PFSK-1 (cell line): Measurements from ENCODE around the gene PKP1.

ENCODE experiments used
- FOXP2 ChIP-seq: optimal IDR thresholded peaks from 2 replicates; pipeline ENCODE3; 2011; ENCODE audit warnings: borderline replicate concordance, control low read depth, inconsistent platforms; ENCODE audit not compliant: insufficient read depth; ENCODE audit errors: extremely low read length, extremely low read depth
- POLR2AphosphoS5 ChIP-seq: IDR thresholded peaks from 2 replicates; pipeline ENCODE4 v1.6.1; 2012; ENCODE audit warnings: low read depth, mild to moderate bottlenecking, control low read depth, low read length, moderate library complexity
- SIN3A ChIP-seq: IDR thresholded peaks from 2 replicates; pipeline ENCODE4 v1.6.1; 2012; ENCODE audit warnings: mild to moderate bottlenecking, low read length, moderate library complexity, borderline replicate concordance; ENCODE audit not compliant: insufficient read depth
- TAF1 ChIP-seq: IDR thresholded peaks from 2 replicates; pipeline ENCODE4 v1.6.1; 2012; ENCODE audit warnings: low read length, control low read depth, borderline replicate concordance; ENCODE audit not compliant: insufficient read depth
- TF ChIP-seq, protein P1 (sequence below), 2 experiments: IDR thresholded peaks; 2 replicates each; pipeline versions ENCODE4 v1.6.1 to v1.8.0; 2011 to 2012; ENCODE audit warnings: low read depth in 2 of 2, low read length in 2 of 2, control low read depth in 1 of 2, inconsistent platforms in 1 of 2, mild to moderate bottlenecking in 1 of 2, moderate library complexity in 1 of 2; ENCODE audit not compliant: insufficient read depth in 1 of 2

The PKP1 gene

GRCh38 chr1:201327687-201328240, 44.5 kb downstream of the PKP1 start:
- no peak for TF ChIP-seq SIN3A
- TF ChIP-seq FOXP2: no peak
- no peak for TF ChIP-seq TAF1
- no peak for TF ChIP-seq POLR2AphosphoS5
- TF ChIP-seq, protein P1, sequence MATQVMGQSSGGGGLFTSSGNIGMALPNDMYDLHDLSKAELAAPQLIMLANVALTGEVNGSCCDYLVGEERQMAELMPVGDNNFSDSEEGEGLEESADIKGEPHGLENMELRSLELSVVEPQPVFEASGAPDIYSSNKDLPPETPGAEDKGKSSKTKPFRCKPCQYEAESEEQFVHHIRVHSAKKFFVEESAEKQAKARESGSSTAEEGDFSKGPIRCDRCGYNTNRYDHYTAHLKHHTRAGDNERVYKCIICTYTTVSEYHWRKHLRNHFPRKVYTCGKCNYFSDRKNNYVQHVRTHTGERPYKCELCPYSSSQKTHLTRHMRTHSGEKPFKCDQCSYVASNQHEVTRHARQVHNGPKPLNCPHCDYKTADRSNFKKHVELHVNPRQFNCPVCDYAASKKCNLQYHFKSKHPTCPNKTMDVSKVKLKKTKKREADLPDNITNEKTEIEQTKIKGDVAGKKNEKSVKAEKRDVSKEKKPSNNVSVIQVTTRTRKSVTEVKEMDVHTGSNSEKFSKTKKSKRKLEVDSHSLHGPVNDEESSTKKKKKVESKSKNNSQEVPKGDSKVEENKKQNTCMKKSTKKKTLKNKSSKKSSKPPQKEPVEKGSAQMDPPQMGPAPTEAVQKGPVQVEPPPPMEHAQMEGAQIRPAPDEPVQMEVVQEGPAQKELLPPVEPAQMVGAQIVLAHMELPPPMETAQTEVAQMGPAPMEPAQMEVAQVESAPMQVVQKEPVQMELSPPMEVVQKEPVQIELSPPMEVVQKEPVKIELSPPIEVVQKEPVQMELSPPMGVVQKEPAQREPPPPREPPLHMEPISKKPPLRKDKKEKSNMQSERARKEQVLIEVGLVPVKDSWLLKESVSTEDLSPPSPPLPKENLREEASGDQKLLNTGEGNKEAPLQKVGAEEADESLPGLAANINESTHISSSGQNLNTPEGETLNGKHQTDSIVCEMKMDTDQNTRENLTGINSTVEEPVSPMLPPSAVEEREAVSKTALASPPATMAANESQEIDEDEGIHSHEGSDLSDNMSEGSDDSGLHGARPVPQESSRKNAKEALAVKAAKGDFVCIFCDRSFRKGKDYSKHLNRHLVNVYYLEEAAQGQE (IDR thresholded peaks at IDR 0.05; ENCODE audit: insufficient read depth in 1 of 2, low read depth in 2 of 2, low read length in 2 of 2): no peak

DNA sequence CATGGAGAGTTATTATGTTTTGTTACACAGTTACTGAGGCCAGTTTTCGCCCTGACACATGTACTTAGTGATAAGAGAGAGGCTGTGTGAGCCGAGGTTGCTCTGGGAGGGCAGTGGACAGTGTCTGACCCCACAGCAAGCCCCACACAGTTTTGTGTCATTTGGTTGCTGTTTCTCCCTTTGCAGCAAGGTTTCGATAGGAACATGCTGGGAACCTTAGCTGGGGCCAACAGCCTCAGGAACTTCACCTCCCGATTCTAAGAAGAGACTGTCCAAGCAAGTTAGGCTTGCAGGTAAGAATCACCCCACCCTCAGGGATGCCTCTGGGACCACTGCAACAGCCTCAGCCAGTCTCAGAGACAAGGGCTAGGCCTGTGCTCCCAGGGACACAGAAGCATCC, 45.3 kb downstream of the PKP1 start:
- TF ChIP-seq FOXP2: no peak
- no peak for TF ChIP-seq POLR2AphosphoS5
- TF ChIP-seq, protein P1 (IDR thresholded peaks at IDR 0.05; ENCODE audit: insufficient read depth in 1 of 2, low read depth in 2 of 2, low read length in 2 of 2): no peak
- no peak for TF ChIP-seq SIN3A
- no peak for TF ChIP-seq TAF1

- TF ChIP-seq FOXP2: no peak
- TF ChIP-seq, protein P1 (IDR thresholded peaks at IDR 0.05; ENCODE audit: insufficient read depth in 1 of 2, low read depth in 2 of 2, low read length in 2 of 2): no peak
- no peak for TF ChIP-seq POLR2AphosphoS5
Observed at GRCh38 chr1:201329286-201329685, 46.0 kb downstream of the PKP1 start.

DNA sequence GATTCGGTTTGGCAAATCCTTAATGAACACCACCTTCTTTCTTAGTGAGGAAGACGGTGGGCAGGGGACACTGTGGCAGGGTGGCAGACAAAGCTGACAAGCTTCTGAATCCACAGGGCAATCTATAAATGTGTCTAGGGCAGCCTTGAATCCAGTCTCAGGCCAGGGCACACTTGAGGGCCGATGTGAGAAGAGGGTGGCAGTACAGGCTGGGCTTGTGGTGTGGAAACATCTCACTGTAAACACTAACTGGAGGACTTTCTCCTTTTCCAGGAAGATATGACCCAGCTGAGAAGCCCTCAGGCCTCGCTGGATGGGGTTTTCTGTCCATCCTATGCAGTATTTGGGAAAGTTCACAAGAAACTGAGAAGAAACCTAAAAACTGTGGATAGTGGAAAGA, 46.5 kb downstream of the PKP1 start:
- TF ChIP-seq FOXP2: no peak
- TF ChIP-seq TAF1: no peak
- no peak for TF ChIP-seq SIN3A
- no peak for TF ChIP-seq POLR2AphosphoS5
- TF ChIP-seq, protein P1 (IDR thresholded peaks at IDR 0.05; ENCODE audit: insufficient read depth in 1 of 2, low read depth in 2 of 2, low read length in 2 of 2): no peak

DNA sequence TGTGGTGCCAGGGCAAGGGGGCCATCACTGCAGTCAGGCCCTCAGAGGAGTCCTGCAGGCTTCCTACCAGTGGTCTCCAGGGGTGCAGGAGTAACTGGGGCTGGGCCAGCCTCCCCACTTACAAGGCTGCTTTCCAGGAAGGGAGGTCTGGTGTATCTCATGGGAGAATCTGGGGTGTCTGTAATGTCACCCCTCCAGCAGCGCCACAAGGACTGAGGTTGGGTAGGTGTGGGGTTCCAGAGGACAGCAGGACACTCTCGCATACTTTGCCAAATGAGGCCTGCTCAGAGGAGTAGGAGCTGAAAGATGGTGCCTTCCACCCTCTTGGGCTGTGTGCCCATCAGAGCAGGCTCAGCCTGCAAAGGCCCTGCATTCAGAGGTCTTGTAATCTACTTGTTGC, 47.2 kb downstream of the PKP1 start:
- TF ChIP-seq, protein P1 (IDR thresholded peaks at IDR 0.05; ENCODE audit: insufficient read depth in 1 of 2, low read depth in 2 of 2, low read length in 2 of 2): no peak
- no peak for TF ChIP-seq SIN3A
- TF ChIP-seq FOXP2: no peak
- no peak for TF ChIP-seq TAF1
- TF ChIP-seq POLR2AphosphoS5: no peak
